Activated effector memory CD4-positive, alpha-beta T cell treated with Interleukin-2 at 50 U/mL for 16 hours (primary cell): ENCODE results near the gene FBLN1.
"Not testable (repeated sequence)": the region's sequence is repeated elsewhere in the genome, so short reads cannot be mapped to it uniquely, and the experiment has no call there.

Experiments
- DNase-seq: peaks from one replicate; pipeline ENCODE4 v3.0.0-alpha.2; 2020

FBLN1 gene

DNA sequence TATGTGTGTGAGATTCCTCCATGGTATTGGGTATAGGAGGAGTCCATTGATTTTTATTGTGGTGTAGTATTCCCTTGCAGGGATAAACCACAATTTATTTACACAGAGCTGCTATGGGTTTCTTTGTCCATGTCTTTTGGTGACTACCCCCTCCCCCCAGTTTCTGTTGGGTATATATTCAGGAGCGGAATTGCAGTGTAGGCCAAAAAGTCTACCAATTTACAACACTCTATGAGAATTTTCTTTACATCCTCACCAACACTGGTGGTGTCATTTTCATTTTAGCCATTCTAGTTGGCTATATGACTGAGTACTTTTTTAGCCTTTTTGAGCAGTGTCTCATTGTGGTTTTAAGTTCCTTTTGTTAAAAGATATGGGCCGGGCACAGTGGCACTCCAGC is 113.7 kb downstream of the FBLN1 start:
- DNase-seq, result no peak

DNA sequence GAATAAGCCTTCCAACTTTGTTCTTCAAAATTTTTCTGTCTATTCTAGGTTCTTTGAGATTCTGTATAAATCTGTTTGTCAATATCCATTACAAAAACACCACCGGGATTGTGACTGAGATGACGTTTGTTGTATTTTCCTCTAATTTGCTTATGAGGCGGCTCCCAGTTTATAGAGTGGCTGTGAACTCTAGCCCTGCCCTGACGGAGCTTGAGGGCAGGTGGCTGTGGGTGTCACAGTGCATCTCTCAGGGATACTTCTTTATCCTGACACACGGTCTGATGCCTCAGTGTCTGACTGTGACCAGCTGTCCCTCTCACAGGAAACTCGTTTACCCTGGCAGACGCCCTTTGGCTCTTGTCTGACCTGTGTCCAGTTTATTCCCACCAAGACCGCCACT is 115.3 kb downstream of the FBLN1 start:
- no peak for DNase-seq

DNA sequence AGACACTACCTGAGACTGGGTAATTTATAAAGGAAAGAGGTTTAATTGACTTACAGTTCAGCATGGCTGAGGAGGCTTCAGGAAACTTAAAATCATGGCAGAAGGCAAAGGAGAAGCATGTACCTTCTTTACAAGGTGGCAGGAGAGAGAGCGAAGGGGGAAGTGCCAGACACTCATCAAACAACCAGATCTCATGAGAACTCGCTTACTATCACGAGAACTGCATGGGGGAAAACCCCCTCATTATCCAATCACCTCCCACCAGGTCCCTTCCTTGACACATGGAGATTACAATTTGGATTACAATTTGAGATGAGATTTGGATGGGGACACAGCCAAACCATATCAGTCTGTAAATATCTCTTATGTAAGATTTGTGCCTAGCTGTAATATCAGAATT is 118.0 kb downstream of the FBLN1 start:
- no peak for DNase-seq

DNA sequence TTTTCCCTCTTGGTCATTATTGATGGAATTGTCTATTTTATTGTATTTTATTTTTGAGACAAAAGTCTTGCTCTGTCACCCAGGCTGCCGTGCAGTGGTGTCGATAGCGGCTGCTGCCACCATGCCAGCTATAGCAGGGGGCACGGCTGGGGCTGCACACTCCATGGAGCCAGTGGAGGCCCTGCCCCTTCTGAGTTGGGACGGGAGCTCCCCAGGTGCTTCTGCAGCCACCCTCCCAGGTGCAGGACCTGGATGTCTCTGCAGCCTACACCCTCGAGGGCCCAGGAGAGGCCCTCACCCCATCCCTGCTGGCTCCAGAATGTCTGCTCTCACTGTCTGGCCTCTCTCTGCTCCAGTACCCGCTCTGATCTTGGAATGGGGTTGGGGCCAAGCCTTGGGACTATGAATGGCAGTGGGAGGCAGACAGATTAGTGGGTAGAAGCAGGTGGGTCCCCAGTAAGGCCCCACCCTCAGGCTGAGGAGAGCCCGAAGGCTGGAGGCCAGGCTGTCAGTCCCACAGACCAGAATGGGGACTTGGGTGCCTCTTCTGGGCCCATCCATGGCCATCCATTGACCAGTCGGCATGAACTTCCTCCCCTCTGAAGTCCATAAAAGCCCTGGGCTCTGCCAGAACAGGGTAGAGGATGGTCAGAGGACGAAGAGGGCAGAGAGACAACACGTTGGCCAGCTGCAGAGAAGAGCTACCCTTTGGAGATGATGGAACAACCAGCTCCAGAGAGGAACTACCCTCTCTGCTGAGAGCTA is 119.3 kb downstream of the FBLN1 start:
- DNase-seq, result no peak

DNA sequence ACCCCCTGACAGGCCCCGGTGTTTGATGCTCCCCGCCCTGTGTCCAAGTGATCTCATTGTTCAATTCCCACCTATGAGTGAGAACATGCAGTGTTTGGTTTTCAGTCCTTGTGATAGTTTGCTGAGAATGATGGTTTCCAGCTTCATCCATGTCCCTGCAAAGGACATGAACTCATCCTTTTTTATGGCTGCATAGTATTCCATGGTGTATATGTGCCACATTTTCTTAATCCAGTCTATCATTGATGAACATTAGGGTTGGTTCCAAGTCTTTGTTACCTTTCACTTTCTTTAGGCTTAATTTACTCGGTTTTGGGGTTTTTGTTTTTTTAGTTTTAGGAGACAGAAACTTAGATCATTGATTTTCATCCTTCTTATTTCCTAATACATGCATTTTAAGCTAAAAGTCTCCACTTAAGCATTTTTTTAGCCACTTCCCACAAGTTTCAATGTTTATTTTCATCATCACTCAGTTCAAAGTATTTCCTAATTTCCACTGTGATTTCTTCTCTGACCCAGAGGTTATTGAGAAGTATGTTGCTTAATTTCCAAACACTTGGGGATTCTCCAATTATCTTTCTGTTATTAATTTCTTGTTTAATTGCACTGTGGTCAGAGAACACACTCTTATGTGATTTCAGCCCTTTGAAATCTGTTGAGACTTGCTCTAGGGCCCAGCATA is 120.9 kb downstream of the FBLN1 start:
- DNase-seq, result not testable (repeated sequence)

DNA sequence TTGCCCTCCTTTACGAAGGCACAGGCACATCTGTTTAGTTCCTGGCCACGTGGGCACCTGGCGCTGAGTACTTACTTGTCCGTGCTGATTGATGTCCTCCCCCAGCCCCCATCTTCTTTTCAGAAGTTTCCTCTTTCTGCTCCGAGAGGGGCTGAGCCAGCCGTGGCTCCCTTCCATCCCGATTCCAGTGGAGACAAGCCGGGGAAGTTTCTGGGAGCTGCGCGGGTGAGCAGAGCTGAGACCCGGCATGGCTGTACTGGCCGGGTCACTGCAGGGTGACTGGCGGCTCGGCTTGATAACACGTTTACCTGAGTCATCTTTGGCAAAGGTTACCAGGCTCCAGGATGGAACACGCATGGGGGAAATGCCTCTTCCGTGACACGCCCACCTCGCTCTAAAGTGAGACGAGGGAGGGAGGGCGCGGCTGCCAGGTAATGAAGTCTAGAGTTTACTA is 123.5 kb downstream of the FBLN1 start:
- DNase-seq, result no peak

DNA sequence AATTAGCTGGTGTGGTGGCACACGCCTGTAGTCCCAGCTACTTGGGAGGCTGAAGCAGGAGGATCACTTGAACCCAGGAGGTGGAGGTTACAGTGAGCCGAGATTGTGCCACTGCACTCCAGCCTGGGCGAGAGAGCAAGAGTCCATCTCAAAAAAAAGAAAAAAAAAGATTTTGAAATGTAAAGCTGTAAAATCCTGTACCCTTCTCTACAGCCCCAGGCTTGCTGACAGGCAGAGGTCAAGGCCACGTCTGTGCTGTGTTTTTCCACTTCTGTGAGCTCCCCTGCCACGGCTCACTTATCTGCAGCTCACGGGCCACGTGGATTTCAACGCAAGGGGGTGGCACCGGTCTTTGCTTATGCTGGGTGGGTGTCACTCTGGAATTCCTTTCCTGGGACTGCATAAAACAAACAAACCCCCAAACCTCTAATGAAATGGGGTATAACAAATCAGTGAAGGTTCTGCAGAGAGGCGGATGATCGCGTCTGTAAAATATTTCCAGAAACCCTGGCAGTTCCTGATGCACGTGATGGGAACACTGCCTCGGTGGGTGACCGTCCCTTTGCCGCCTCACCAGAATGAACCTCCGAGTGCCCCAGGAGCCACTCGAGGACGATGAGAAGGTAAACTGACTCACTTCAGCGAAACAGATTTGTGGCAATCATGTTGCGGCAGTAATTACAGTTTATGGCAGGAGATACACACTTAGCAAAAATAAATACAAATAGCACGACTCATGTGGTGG is 125.0 kb downstream of the FBLN1 start:
- DNase-seq, result no peak

DNA sequence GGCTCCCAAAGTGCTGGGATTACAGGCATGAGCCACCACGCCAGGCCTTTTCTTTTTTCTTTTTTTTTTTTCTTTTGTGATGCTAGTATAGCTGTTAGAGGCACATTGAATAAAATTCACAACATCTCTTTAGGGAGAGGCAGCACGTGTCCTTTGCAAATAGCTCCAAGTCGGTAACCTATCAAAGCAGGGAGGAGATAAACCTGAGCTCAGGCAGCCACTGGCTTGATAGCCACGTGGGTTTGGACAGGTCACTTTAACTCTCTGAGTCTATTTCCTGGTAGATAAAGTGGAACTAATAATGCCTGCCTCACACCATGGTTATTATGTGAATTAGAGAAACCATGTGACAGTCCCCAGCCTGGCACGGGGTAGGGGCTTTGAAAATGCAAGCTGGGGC is 125.8 kb downstream of the FBLN1 start:
- no peak for DNase-seq

DNA sequence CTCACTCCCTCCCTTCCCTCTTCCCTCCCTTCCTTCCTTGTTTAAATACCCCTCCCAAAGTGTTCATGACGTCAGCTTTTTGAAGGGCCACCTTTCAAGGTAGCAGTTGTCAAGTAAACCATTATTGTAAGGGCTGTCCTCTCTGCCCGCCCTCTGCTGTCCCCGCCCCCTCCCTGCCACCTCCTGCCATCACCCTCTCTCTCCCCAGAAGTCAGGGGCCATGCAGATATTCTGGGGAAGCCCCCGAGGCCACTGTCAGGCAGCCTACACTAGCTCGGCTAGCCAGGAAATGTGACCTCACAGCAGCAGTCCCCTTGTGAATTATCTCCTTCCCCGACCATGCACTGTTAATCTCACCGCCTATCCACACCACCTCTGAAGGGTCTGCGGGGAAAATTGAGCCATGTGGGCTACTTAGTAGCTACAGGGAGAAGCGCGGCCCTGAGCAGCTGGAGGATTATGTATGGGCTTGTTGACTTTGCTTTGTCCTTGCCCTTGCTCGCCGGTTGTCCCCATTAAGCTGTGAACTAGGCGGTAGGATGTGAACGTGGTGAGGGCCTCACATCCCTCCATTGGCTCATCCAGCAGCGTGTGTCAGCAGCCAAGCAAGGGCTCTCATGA is 126.9 kb downstream of the FBLN1 start:
- DNase-seq, result no peak

DNA sequence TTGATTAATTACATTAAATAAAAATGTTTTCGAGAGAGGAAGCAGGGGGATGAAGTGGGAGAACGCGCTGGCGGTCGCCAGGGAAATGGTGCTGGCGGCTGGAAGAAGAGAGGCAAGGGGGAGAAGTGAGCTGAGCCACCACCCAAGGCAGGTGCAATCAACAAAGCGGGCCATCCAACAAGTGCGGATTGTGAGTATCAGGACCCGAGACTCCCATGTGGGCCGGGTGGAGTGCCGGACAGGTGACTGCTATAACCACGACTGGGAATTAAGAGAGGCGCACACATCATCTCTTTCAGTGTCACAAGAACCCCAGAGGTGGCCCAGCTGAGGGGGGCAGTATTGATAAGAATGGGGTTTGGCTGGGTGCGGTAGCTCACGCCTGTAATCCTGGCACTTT is 127.8 kb downstream of the FBLN1 start:
- no peak for DNase-seq

DNA sequence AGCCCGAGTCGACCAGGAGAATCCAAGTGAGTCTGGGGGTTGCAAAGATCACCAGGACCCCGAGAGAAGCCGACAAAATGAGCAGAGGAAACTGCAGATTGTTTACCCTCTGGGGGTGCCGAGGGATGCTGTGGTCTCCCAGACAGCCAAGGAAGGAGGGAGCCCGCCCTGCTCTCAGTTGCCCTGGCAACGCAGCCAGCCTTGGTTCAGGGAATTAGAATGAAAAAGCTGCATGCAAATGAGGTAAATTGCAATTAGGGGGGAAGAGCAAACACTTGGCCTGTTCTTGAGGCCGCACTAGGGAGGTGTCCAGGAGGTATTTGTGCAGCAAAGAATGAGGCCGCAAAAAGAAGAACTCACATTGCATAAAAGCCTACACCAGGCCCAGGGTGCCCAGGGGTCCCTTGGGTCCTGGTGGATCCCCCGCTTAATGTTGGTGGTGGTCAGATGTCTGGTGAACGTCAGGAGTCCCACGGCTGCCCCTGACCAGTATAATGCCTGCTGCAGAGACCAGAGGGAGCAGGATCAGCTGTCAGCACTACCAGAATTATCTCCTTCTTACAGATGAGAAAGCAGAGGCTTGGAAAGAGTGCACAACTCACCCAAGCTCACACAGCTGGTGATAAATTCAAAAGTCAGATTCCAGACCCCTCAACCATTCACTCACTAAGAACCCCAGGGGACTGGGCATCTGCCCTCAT is 128.6 kb downstream of the FBLN1 start:
- DNase-seq, result no peak

DNA sequence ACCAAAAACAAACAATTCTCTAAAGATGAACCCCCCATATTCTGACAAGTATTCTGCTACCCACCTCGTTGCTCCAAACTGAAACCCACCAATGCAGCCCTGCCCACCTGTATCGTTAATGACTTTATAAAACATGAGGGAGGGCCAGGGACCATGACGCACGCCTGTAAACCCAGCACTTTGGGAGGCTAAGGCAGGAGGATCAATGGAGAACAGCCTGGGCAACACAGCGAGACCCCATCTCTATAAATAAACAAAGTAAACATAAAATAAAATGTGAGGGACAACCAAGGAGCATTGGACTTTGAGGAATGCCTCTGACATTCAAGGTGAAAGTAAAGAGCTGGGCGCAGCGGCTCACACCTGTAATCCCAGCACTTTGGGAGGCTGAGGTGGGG is 129.2 kb downstream of the FBLN1 start:
- no peak for DNase-seq

DNA sequence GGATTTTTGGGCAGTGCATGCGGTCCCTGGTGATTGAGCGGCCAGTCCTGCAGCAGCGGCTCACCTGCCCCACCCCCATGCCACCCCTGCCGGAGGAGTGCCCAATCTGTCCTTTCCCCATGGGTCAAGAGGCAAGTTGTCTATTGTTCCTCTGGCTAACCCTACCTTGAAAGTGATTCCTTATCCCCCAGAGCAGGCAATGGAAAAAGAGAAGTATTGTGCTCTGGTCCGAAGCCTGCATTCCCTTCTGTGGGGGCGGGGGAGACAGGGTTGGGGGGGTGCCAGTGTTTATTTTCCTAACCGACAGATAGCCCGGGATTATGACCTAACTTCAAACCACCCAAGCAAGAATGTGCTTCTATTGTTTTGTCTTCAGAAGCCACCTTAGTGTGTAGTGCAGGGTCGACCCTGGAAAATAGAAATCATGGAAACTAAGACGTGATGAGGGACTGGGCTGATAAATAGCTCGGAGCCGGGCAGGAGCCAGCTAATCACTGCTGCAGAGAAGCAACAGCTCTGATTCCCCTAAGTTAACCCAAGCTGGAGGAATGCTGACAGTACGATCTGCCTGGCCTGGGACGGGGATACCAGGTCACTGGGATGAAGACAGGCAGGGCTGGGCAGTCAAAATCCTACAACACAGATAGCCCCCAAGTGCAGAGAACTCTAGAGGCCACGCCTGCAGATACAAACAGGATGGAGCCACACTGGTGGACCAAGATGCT is 130.3 kb downstream of the FBLN1 start:
- no peak for DNase-seq

DNA sequence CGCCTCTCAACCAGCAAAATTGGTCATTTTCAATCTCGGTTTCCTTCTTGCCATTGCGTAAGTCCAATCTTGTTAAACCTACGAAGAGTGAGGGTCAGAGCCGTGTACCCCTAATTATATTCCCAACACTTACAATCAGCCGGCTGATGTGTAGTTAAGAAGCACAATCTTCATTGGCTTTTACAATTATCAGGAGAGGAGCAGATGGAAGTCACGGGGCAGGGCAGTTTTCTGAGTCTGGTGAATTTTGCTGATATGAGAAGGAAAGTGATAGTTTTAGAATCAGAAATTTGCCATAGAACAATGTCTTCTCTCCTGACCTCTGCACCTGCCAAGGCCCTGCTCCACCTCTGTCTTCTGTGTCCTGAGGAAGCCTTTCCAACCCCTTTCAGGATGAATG is 134.0 kb downstream of the FBLN1 start:
- DNase-seq, result no peak

DNA sequence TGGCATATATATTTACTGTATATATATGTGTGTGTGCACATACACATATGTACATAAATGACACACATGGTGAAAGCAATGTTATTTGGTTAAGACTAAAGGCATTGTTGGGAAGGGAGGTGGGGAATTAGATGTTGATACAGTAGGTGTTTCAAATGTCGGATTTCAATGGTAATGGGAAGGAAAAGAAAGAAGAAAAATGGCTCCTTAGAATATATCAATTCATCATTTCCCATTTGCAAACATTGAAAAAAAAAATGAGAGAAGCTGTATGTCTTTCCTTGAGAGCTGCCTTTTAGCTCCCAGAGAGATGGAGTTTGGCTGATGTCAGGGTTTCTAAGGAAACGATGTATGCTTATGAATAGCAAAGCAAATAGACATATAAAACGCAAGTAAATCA is 135.5 kb downstream of the FBLN1 start:
- DNase-seq, result no peak

DNA sequence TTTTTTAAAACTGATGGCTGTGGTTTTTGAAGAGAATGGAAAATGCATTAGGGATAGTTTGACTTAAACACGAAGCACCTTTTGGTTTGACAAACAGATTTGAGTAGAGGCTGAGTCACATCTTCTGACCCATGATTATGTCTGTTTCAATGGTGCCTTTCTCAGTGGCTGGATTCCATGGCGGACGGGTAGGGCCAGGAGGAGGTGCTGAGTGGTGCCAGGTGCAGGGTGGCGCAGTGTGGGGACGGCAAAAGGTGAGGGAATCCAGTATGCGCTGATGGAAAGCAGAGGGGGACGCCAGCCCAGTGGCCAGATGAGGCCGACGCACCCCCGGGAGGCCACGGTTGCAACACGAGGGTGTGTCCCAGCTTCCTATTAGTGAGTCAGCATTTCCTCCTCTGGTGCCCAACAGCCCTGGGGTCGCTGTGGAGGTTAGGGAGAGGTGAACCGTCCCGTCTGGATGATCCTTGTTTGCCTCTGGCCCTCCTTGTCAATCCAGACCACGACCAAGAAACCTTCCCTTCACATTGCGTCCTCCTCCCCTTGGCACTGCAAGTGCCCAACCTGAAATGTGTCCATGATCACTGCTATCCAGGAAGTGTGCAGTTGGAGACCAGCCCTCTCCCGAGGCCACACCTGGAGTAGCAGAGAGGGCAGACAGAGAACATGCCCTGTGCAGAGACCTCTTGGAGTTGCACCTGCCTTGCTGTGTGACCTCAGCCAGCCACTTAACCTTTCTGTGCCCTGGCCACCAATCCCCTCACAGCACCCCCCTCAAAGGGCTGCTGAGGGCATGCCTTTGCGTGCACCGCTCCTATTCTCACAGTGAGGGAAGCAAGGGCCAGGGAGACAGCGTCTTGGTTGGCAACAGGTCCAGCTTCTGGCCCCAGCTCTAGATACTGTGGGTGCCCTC is 136.4 kb downstream of the FBLN1 start:
- no peak for DNase-seq

DNA sequence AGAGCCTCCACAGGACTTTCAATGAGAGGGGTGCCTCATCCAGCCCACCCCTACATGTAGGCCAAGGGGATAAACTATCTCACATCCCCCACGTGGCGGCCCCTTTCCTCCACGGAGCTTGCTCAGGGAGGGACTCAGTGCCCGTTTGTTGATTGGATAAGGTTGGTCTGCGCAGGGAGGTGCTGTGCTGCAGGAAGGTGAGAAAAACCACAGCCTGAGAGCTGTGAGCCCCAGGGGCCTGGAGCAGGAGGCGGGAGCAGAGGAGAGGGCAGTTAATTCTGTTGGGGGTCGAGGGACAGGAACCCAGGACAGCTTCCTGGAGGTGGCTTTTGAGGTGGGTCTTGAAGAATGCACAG is 137.0 kb downstream of the FBLN1 start:
- DNase-seq, result no peak

DNA sequence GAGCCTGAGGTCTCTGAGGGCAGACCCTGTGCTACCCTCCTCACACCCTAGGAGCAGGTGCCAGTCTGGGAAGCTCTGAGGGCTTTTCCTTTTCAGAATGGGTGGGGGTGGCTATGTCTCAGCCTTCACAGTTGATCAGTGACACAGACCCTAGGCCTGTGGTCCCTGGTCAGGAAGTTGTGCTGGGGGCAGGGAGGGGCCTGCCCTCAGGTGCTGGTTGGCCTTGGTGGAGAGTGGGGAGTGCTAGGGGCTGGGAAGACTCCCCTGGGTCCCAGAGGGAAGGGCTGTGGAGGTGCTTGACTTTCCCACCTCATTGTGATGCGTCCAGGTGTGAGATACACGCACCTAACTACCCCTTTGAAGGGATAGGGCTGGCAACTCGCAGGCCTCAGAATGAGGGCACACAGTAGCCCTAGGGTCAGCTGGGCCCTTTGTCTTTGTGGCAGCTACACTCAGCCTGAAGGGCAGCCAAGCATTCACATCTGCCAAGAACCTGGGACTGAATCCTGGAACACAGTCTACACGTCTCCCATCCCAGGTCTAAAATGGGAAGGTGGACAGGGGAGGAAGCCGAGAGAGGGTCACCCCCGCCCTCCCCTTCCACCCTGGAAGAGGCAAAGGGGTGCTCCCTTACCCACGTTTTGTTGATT is 137.7 kb downstream of the FBLN1 start:
- no peak for DNase-seq

DNA sequence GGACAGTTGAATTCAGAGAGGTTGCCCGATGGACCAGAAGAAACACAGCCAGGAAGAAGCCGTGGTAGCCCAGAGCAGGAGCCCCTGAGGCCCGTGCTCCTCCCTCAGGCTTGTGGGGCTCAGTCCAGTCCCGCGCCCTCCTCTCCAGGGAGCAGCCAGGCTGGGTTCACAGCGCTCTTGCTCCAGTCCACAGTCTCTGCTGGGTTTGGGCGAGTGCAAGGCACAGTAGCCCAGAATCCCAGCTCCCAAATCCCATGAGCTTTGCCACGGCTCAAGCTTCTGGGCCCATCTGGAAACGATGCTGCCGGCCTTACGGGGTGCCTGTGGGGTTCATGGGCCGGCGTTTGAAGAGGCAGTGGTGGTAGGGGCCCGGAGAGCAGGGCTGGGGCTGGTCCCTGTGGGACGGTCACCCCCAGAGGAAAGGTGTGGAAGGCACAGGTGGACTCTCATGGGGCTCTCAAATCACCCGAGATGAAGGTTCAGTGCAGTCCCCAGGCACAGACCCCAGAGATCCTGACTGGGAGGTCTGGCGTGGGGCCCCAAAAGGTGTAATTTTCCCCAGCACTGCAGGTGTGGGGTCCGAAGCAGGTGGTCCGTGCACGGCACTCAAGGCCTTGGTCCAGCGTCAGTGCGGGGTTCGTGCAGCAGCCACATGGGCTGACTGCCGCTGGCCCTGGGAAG is 138.4 kb downstream of the FBLN1 start:
- no peak for DNase-seq

DNA sequence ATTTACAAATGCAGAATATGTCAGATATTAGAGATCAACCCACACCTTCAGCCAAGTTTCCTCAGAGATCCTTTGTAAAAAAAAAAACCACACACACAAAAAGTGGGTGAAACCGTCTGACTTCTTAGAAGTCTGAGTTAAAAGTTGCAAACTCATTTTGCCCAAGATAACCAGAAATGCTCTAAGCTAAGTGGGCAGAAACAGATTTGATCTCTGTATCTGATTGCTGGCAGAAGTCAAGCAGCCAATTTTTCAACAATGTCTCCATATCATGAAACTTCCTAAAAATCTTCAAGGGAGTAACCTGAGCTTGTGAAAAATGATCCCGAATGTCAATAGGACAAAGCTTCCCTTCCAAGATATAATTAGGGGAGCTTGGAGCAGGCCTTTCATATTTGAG is 140.3 kb downstream of the FBLN1 start:
- DNase-seq, result no peak
